ENCODE measurements around the gene EIF2S2.

Gene EIF2S2

GRCh38 chr20:34083781-34084180 is 28.3 kb downstream of the EIF2S2 start:
- no peaks in the 10 kb centered on the region for H3K27me3 ChIP-seq (ENCODE audit: insufficient read depth, low read length)
- no peak overlapping the region for H3K9ac ChIP-seq (ENCODE audit: low read depth, low read length)
- H3K9me3 ChIP-seq (ENCODE audit: insufficient read depth, low read depth, low read length), result no peaks in the 10 kb centered on the region
- peaks cover 55% of the 10 kb centered on the region for H3K36me3 ChIP-seq (ENCODE audit: insufficient read depth, low read depth, low read length)
- no peak overlapping the region for H3K4me3 ChIP-seq (ENCODE audit: low read length)
- no peak overlapping the region for H3K27ac ChIP-seq (ENCODE audit: low read length)
- no peaks in the 10 kb centered on the region for H3K4me1 ChIP-seq (ENCODE audit: insufficient read depth, low read length)

- Histone ChIP-seq H3K27ac (ENCODE audit: low read length) (no peak overlapping the region), H3K27me3 (ENCODE audit: insufficient read depth, low read length) (no peaks in the 10 kb centered on the region), H3K4me1 (ENCODE audit: insufficient read depth, low read length) (no peaks in the 10 kb centered on the region), H3K9ac (ENCODE audit: low read depth, low read length) (no peak overlapping the region), H3K36me3 (ENCODE audit: insufficient read depth, low read depth, low read length) (peaks cover 55% of the 10 kb centered on the region), H3K9me3 (ENCODE audit: insufficient read depth, low read depth, low read length) (no peaks in the 10 kb centered on the region), H3K4me3 (ENCODE audit: low read length) (no peak overlapping the region)
These were observed 28.9 kb downstream of the EIF2S2 start for GRCh38 chr20:34083137-34083536.

DNA sequence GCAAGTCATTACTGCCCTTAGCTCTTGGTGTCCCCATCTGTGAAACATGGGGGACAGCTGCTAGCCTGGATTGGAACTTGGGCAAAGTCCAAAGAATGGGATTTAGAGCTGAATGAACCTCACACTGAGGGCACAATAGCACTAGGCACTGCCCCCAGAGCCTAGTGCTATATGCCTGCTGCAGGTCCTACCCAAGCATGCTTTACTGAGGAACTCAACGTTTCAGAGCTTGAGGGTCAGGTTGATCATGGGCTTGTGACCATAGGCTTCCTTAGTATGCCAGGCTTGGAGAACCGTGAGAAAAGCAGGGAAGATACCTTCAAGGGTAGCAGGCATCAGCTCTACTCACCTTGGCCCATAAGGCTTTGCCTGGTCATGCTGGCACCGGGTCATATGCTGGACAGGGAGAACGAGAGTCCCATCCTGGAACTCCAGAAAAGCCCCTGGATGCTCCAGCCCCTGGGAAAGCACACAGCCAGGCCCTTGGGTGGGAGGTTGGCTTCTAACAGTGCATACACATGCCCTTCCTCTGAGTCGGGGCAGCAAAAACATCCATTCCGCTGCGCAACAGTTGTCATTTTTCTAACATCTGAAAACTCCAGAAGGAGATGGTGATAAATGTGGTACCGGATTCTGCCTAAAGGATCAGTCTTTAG is 29.7 kb downstream of the EIF2S2 start:
- Histone ChIP-seq H3K27ac (ENCODE audit: low read length) (no peak overlapping the region), H3K9me3 (ENCODE audit: insufficient read depth, low read depth, low read length) (no peaks in the 10 kb centered on the region), H3K27me3 (ENCODE audit: insufficient read depth, low read length) (no peaks in the 10 kb centered on the region), H3K36me3 (ENCODE audit: insufficient read depth, low read depth, low read length) (peaks cover 57% of the 10 kb centered on the region), H3K4me1 (ENCODE audit: insufficient read depth, low read length) (no peaks in the 10 kb centered on the region), H3K9ac (ENCODE audit: low read depth, low read length) (no peak overlapping the region), H3K4me3 (ENCODE audit: low read length) (no peak overlapping the region)

GRCh38 chr20:34079818-34080217 is 32.2 kb downstream of the EIF2S2 start:
- H3K27ac ChIP-seq (ENCODE audit: low read length), result no peak overlapping the region
- no peaks in the 10 kb centered on the region for H3K9me3 ChIP-seq (ENCODE audit: insufficient read depth, low read depth, low read length)
- peaks cover 68% of the 10 kb centered on the region for H3K36me3 ChIP-seq (ENCODE audit: insufficient read depth, low read depth, low read length)
- H3K9ac ChIP-seq (ENCODE audit: low read depth, low read length), result no peak overlapping the region
- H3K4me1 ChIP-seq (ENCODE audit: insufficient read depth, low read length), result no peaks in the 10 kb centered on the region
- H3K27me3 ChIP-seq (ENCODE audit: insufficient read depth, low read length), result no peaks in the 10 kb centered on the region
- no peak overlapping the region for H3K4me3 ChIP-seq (ENCODE audit: low read length)

GRCh38 chr20:34078540-34078939 is 33.5 kb downstream of the EIF2S2 start:
- H3K27ac ChIP-seq (ENCODE audit: low read length), result no peak overlapping the region

GRCh38 chr20:34076952-34077351 is 35.1 kb downstream of the EIF2S2 start:
- Histone ChIP-seq H3K4me3 (ENCODE audit: low read length) (no peak overlapping the region), H3K36me3 (ENCODE audit: insufficient read depth, low read depth, low read length) (peaks cover 83% of the 10 kb centered on the region)

More at GRCh38 chr20:34078540-34078939, 33.5 kb downstream of the EIF2S2 start:
- Histone ChIP-seq H3K9ac (ENCODE audit: low read depth, low read length) (no peak overlapping the region), H3K27me3 (ENCODE audit: insufficient read depth, low read length) (no peaks in the 10 kb centered on the region), H3K4me1 (ENCODE audit: insufficient read depth, low read length) (peaks cover 3% of the 10 kb centered on the region; the same call in 1 of the 2 replicates), H3K4me3 (ENCODE audit: low read length) (no peak overlapping the region), H3K9me3 (ENCODE audit: insufficient read depth, low read depth, low read length) (no peaks in the 10 kb centered on the region), H3K36me3 (ENCODE audit: insufficient read depth, low read depth, low read length) (peaks cover 75% of the 10 kb centered on the region)

GRCh38 chr20:34075647-34076046 is 36.4 kb downstream of the EIF2S2 start:
- Histone ChIP-seq H3K4me1 (ENCODE audit: insufficient read depth, low read length) (peaks cover 3% of the 10 kb centered on the region; the same call in 1 of the 2 replicates), H3K36me3 (ENCODE audit: insufficient read depth, low read depth, low read length) (peaks cover 70% of the 10 kb centered on the region), H3K27ac (ENCODE audit: low read length) (no peak overlapping the region), H3K9ac (ENCODE audit: low read depth, low read length) (no peak overlapping the region), H3K4me3 (ENCODE audit: low read length) (no peak overlapping the region), H3K27me3 (ENCODE audit: insufficient read depth, low read length) (no peaks in the 10 kb centered on the region), H3K9me3 (ENCODE audit: insufficient read depth, low read depth, low read length) (no peaks in the 10 kb centered on the region)

More at GRCh38 chr20:34076952-34077351, 35.1 kb downstream of the EIF2S2 start:
- Histone ChIP-seq H3K9me3 (ENCODE audit: insufficient read depth, low read depth, low read length) (no peaks in the 10 kb centered on the region), H3K4me1 (ENCODE audit: insufficient read depth, low read length) (peaks cover 3% of the 10 kb centered on the region; the same call in 1 of the 2 replicates), H3K27ac (ENCODE audit: low read length) (no peak overlapping the region), H3K9ac (ENCODE audit: low read depth, low read length) (no peak overlapping the region), H3K27me3 (ENCODE audit: insufficient read depth, low read length) (no peaks in the 10 kb centered on the region)

GRCh38 chr20:34074101-34074760 is 37.8 kb downstream of the EIF2S2 start:
- H3K4me1 ChIP-seq (ENCODE audit: insufficient read depth, low read length), result peaks cover 7% of the 10 kb centered on the region
- no peaks in the 10 kb centered on the region for H3K9me3 ChIP-seq (ENCODE audit: insufficient read depth, low read depth, low read length)
- H3K36me3 ChIP-seq (ENCODE audit: insufficient read depth, low read depth, low read length), result peaks cover 60% of the 10 kb centered on the region
- H3K27me3 ChIP-seq (ENCODE audit: insufficient read depth, low read length), result no peaks in the 10 kb centered on the region
- no peak overlapping the region for H3K9ac ChIP-seq (ENCODE audit: low read depth, low read length)
- no peak overlapping the region for H3K27ac ChIP-seq (ENCODE audit: low read length)
- no peak overlapping the region for H3K4me3 ChIP-seq (ENCODE audit: low read length)

DNA sequence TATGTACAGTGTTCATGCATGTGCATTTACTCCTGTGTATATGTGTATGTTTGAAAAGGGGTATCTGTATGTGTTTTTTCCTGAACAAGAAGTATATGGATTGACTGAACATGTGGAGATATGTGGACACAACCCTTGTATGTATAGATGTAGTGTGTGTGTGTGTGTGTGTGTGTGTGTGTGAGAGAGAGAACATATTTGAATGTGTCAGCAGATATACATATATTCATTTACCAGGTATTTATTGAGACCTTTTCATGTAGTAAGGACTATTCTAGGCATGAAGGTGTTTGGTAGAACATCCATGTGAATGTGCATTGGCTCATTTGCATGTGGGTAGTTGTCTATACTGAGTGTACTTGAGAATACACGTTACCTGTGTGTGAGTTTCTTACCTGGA is 39.3 kb downstream of the EIF2S2 start:
- H3K36me3 ChIP-seq (ENCODE audit: insufficient read depth, low read depth, low read length), result peaks cover 46% of the 10 kb centered on the region
- H3K9me3 ChIP-seq (ENCODE audit: insufficient read depth, low read depth, low read length), result no peaks in the 10 kb centered on the region
- peaks cover 17% of the 10 kb centered on the region for H3K4me1 ChIP-seq (ENCODE audit: insufficient read depth, low read length)
- no peaks in the 10 kb centered on the region for H3K27me3 ChIP-seq (ENCODE audit: insufficient read depth, low read length)
- H3K27ac ChIP-seq (ENCODE audit: low read length), result no peak overlapping the region
- no peak overlapping the region for H3K9ac ChIP-seq (ENCODE audit: low read depth, low read length)
- H3K4me3 ChIP-seq (ENCODE audit: low read length), result no peak overlapping the region

- peaks cover 39% of the 10 kb centered on the region for H3K36me3 ChIP-seq (ENCODE audit: insufficient read depth, low read depth, low read length)
- H3K27me3 ChIP-seq (ENCODE audit: insufficient read depth, low read length), result no peaks in the 10 kb centered on the region
- H3K9me3 ChIP-seq (ENCODE audit: insufficient read depth, low read depth, low read length), result no peaks in the 10 kb centered on the region
- no peak overlapping the region for H3K27ac ChIP-seq (ENCODE audit: low read length)
- H3K4me1 ChIP-seq (ENCODE audit: insufficient read depth, low read length), result peaks cover 22% of the 10 kb centered on the region
- no peak overlapping the region for H3K9ac ChIP-seq (ENCODE audit: low read depth, low read length)
- no peak overlapping the region for H3K4me3 ChIP-seq (ENCODE audit: low read length)
These were observed 40.0 kb downstream of the EIF2S2 start for GRCh38 chr20:34072076-34072475.

GRCh38 chr20:34070859-34071258 is 41.2 kb downstream of the EIF2S2 start:
- Histone ChIP-seq H3K4me1 (ENCODE audit: insufficient read depth, low read length) (peaks cover 26% of the 10 kb centered on the region), H3K4me3 (ENCODE audit: low read length) (no peak overlapping the region), H3K9ac (ENCODE audit: low read depth, low read length) (no peak overlapping the region), H3K9me3 (ENCODE audit: insufficient read depth, low read depth, low read length) (no peaks in the 10 kb centered on the region), H3K27ac (ENCODE audit: low read length) (no peak overlapping the region), H3K27me3 (ENCODE audit: insufficient read depth, low read length) (no peaks in the 10 kb centered on the region), H3K36me3 (ENCODE audit: insufficient read depth, low read depth, low read length) (peaks cover 27% of the 10 kb centered on the region)

DNA sequence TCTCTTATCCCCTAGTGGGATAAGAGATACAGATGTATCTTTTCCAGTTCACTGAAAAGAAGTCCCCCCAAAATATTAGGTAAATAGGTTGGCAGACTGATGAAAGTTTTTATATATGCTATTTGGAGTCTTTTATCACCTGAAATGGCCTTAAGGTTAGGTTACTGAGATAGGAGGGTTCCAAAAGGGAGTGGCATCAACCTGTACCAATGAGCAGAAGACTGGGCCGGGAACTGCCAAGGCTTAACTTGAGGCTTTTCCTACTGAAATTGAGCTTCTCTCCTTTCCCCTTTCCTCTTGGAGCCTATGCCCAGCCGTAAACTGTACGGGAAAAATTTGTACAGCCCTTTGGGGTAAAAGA is 42.0 kb downstream of the EIF2S2 start:
- Histone ChIP-seq H3K27ac (ENCODE audit: low read length) (no peak overlapping the region), H3K4me1 (ENCODE audit: insufficient read depth, low read length) (peaks cover 26% of the 10 kb centered on the region), H3K27me3 (ENCODE audit: insufficient read depth, low read length) (no peaks in the 10 kb centered on the region), H3K36me3 (ENCODE audit: insufficient read depth, low read depth, low read length) (peaks cover 28% of the 10 kb centered on the region), H3K4me3 (ENCODE audit: low read length) (no peak overlapping the region), H3K9me3 (ENCODE audit: insufficient read depth, low read depth, low read length) (no peaks in the 10 kb centered on the region), H3K9ac (ENCODE audit: low read depth, low read length) (no peak overlapping the region)
